ENCODE data around the gene ACSF2.

Gene ACSF2

GRCh38 chr17:50421308-50422051 lies 4.5 kb upstream of the ACSF2 start:
- Histone ChIP-seq H3K27ac (replicated peaks) (peak overlapping the region; percentile 57), H3K27me3 (ENCODE audit: insufficient read depth, poor library complexity, severe bottlenecking) (no peaks in the 10 kb centered on the region), H3K4me3 (replicated peaks; ENCODE audit: insufficient read depth, low read length) (peak overlapping the region; percentile 7)
- TF ChIP-seq GABPA (IDR thresholded peaks at IDR 0.05; ENCODE audit: low read depth), result no peak; the same call in 1 of the 2 replicates
- TF ChIP-seq SPI1 (IDR thresholded peaks at IDR 0.05; ENCODE audit: borderline replicate concordance, low read depth), result peak; percentile 34; the same call in 1 of the 2 replicates
- DNase-seq (ENCODE audit: low read depth in 1 of 2, low spot score in 1 of 2), result peak in 1 of 2 experiments; percentile 54

GRCh38 chr17:50422738-50423137 lies 3.3 kb upstream of the ACSF2 start:
- no peak for TF ChIP-seq GABPA (IDR thresholded peaks at IDR 0.05; ENCODE audit: low read depth)
- no peak for TF ChIP-seq POLR2AphosphoS5 (IDR thresholded peaks at IDR 0.05; ENCODE audit: low read depth)
- TF ChIP-seq CTCF (IDR thresholded peaks at IDR 0.05; ENCODE audit: insufficient read depth, low read length), result no peak
- no peak for TF ChIP-seq SPI1 (IDR thresholded peaks at IDR 0.05; ENCODE audit: borderline replicate concordance, low read depth)
- TF ChIP-seq REST (IDR thresholded peaks at IDR 0.05; ENCODE audit: insufficient replicate concordance, low read depth), result no peak
- no peak for DNase-seq (ENCODE audit: low read depth in 1 of 2, low spot score in 1 of 2)
- Histone ChIP-seq H3K4me3 (replicated peaks; ENCODE audit: insufficient read depth, low read length) (no peak overlapping the region), H3K27me3 (ENCODE audit: insufficient read depth, poor library complexity, severe bottlenecking) (no peaks in the 10 kb centered on the region), H3K27ac (replicated peaks) (no peak overlapping the region)

- H3K27ac ChIP-seq (replicated peaks), result no peak overlapping the region
- no peak overlapping the region for H3K4me3 ChIP-seq (replicated peaks; ENCODE audit: insufficient read depth, low read length)
- no peaks in the 10 kb centered on the region for H3K27me3 ChIP-seq (ENCODE audit: insufficient read depth, poor library complexity, severe bottlenecking)
- TF ChIP-seq POLR2AphosphoS5 (IDR thresholded peaks at IDR 0.05; ENCODE audit: low read depth) (no peak), REST (IDR thresholded peaks at IDR 0.05; ENCODE audit: insufficient replicate concordance, low read depth) (no peak), CTCF (IDR thresholded peaks at IDR 0.05; ENCODE audit: insufficient read depth, low read length) (no peak), GABPA (IDR thresholded peaks at IDR 0.05; ENCODE audit: low read depth) (no peak), SPI1 (IDR thresholded peaks at IDR 0.05; ENCODE audit: borderline replicate concordance, low read depth) (no peak)
- DNase-seq (ENCODE audit: low read depth in 1 of 2, low spot score in 1 of 2), result peak in 1 of 2 experiments; percentile 28
Observed at GRCh38 chr17:50423553-50424159, 2.4 kb upstream of the ACSF2 start.

GRCh38 chr17:50424246-50424995 lies 1.6 kb upstream of the ACSF2 start:
- no peak overlapping the region for H3K4me3 ChIP-seq (replicated peaks; ENCODE audit: insufficient read depth, low read length)
- no peaks in the 10 kb centered on the region for H3K27me3 ChIP-seq (ENCODE audit: insufficient read depth, poor library complexity, severe bottlenecking)
- DNase-seq (ENCODE audit: low read depth in 1 of 2, low spot score in 1 of 2), result no peak
- no peak overlapping the region for H3K27ac ChIP-seq (replicated peaks)
- no peak for TF ChIP-seq CTCF (IDR thresholded peaks at IDR 0.05; ENCODE audit: insufficient read depth, low read length)
- no peak for TF ChIP-seq GABPA (IDR thresholded peaks at IDR 0.05; ENCODE audit: low read depth)
- TF ChIP-seq POLR2AphosphoS5 (IDR thresholded peaks at IDR 0.05; ENCODE audit: low read depth), result no peak
- no peak for TF ChIP-seq REST (IDR thresholded peaks at IDR 0.05; ENCODE audit: insufficient replicate concordance, low read depth)
- TF ChIP-seq SPI1 (IDR thresholded peaks at IDR 0.05; ENCODE audit: borderline replicate concordance, low read depth), result no peak
